ACC112 (cell line): ENCODE results near the gene TEKTIP1.
"Not testable (repeated sequence)": the region's sequence is repeated elsewhere in the genome, so short reads cannot be mapped to it uniquely, and the experiment has no call there.

Experiments used
- H2AFZ ChIP-seq: fragments of 200-600 bp; sonication (generic); one replicate; pipeline ENCODE4 v1.6.0; 2017; ENCODE audit warnings: antibody characterized with exemption, low read length; ENCODE audit not compliant: unreplicated experiment
- H3K27ac ChIP-seq: fragments of 200-600 bp; sonication (generic); 2 replicates; pipeline ENCODE4 v1.5.1; 2014; ENCODE audit warnings: low read depth, mild to moderate bottlenecking, antibody characterized with exemption, low read length, moderate library complexity
- H3K27me3 ChIP-seq: fragments of 200-600 bp; sonication (generic); 2 replicates; pipeline ENCODE4 v1.6.1; 2014; ENCODE audit warnings: mild to moderate bottlenecking, antibody characterized with exemption, low read length, moderate library complexity, mixed read lengths; ENCODE audit not compliant: insufficient read depth
- H3K36me3 ChIP-seq: fragments of 200-600 bp; sonication (generic); 2 replicates; pipeline ENCODE4 v1.6.1; 2016; ENCODE audit warnings: mild to moderate bottlenecking, antibody characterized with exemption, low read length, moderate library complexity, mixed read lengths; ENCODE audit not compliant: insufficient read depth
- H3K4me1 ChIP-seq: fragments of 200-600 bp; sonication (generic); one replicate; pipeline ENCODE4 v1.6.1; 2016; ENCODE audit warnings: low read length, mixed read lengths; ENCODE audit not compliant: insufficient read depth, unreplicated experiment, control insufficient read depth
- H3K4me3 ChIP-seq: fragments of 200-600 bp; sonication (generic); 2 replicates; pipeline ENCODE4 v1.5.1; 2014; ENCODE audit warnings: mild to moderate bottlenecking, low read depth, low read length
- H3K79me2 ChIP-seq: fragments of 200-600 bp; sonication (generic); one replicate; pipeline ENCODE4 v1.6.0; 2016; ENCODE audit warnings: low read length; ENCODE audit not compliant: control insufficient read depth, unreplicated experiment, insufficient read depth

The TEKTIP1 gene

GRCh38 chr19:3578390-3578789 lies 39.4 kb downstream of the TEKTIP1 start:
- H3K27me3 ChIP-seq: no peaks in the 10 kb centered on the region
- H3K4me3 ChIP-seq: no peak overlapping the region
- no peak overlapping the region for H2AFZ ChIP-seq
- H3K4me1 ChIP-seq: peaks cover 10% of the 10 kb centered on the region
- H3K27ac ChIP-seq: no peak overlapping the region
- no peaks in the 10 kb centered on the region; the same call in 1 of the 2 replicates for H3K36me3 ChIP-seq
- no peaks in the 10 kb centered on the region for H3K79me2 ChIP-seq

- Histone ChIP-seq H3K27me3 (peaks cover 3% of the 10 kb centered on the region; the same call in 1 of the 2 replicates), H3K27ac (peak overlapping the region; percentile 75), H3K36me3 (no peaks in the 10 kb centered on the region), H3K4me3 (no peak overlapping the region), H3K4me1 (peaks cover 10% of the 10 kb centered on the region), H2AFZ (no peak overlapping the region), H3K79me2 (no peaks in the 10 kb centered on the region)
Measured at GRCh38 chr19:3580156-3580934, 41.4 kb downstream of the TEKTIP1 start.

GRCh38 chr19:3581792-3582191 lies 42.8 kb downstream of the TEKTIP1 start:
- not testable (repeated sequence) for H3K36me3 ChIP-seq, H2AFZ ChIP-seq

GRCh38 chr19:3584036-3584802 lies 45.2 kb downstream of the TEKTIP1 start:
- H3K4me3 ChIP-seq, H3K36me3 ChIP-seq, H3K4me1 ChIP-seq: not testable (repeated sequence)

More at GRCh38 chr19:3581792-3582191, 42.8 kb downstream of the TEKTIP1 start:
- not testable (repeated sequence) for H3K27ac ChIP-seq, H3K4me3 ChIP-seq, H3K79me2 ChIP-seq, H3K4me1 ChIP-seq
- H3K27me3 ChIP-seq: peaks cover 10% of the 10 kb centered on the region; the same call in 1 of the 2 replicates

GRCh38 chr19:3585301-3586126 lies 46.5 kb downstream of the TEKTIP1 start, which contains the start of gene GIPC3:
Gene GIPC3 (plus strand): TSS chr19:3585478. CDS start chr19:3585598, 120 bp downstream.
- no peak within 1 kb of the TSS for H3K27ac ChIP-seq
- no peaks in the 10 kb centered on the region for H3K79me2 ChIP-seq
- H3K4me3 ChIP-seq: peak within 1 kb of the TSS; percentile 37; the same call in 1 of the 2 replicates
- H3K4me1 ChIP-seq: peaks cover 3% of the 10 kb centered on the region
- H3K27me3 ChIP-seq: peaks cover 10% of the 10 kb centered on the region; the same call in 1 of the 2 replicates
- H2AFZ ChIP-seq: no peak within 1 kb of the TSS
- no peaks in the 10 kb centered on the region for H3K36me3 ChIP-seq

More at GRCh38 chr19:3584036-3584802, 45.2 kb downstream of the TEKTIP1 start:
- H3K27me3 ChIP-seq: peaks cover 10% of the 10 kb centered on the region; the same call in 1 of the 2 replicates
- not testable (repeated sequence) for H3K79me2 ChIP-seq, H3K27ac ChIP-seq, H2AFZ ChIP-seq

- Histone ChIP-seq H3K4me1 (no peaks in the 10 kb centered on the region), H3K4me3 (peak overlapping the region; percentile 37; the same call in 1 of the 2 replicates), H3K79me2 (no peaks in the 10 kb centered on the region), H3K36me3 (no peaks in the 10 kb centered on the region), H2AFZ (no peak overlapping the region), H3K27me3 (peaks cover 10% of the 10 kb centered on the region; the same call in 1 of the 2 replicates), H3K27ac (no peak overlapping the region)
Measured at GRCh38 chr19:3586127-3586626, 47.2 kb downstream of the TEKTIP1 start.

GRCh38 chr19:3586707-3587346 lies 47.9 kb downstream of the TEKTIP1 start:
- Histone ChIP-seq H3K79me2 (no peaks in the 10 kb centered on the region), H3K36me3 (no peaks in the 10 kb centered on the region), H3K27ac (no peak overlapping the region), H3K4me3 (no peak overlapping the region), H3K4me1 (no peaks in the 10 kb centered on the region), H2AFZ (no peak overlapping the region), H3K27me3 (peaks cover 10% of the 10 kb centered on the region; the same call in 1 of the 2 replicates)

- H3K4me3 ChIP-seq: no peak overlapping the region
- H3K27ac ChIP-seq: no peak overlapping the region
- H2AFZ ChIP-seq: no peak overlapping the region
- no peaks in the 10 kb centered on the region for H3K79me2 ChIP-seq
- H3K27me3 ChIP-seq: peaks cover 10% of the 10 kb centered on the region; the same call in 1 of the 2 replicates
- H3K36me3 ChIP-seq: no peaks in the 10 kb centered on the region
- H3K4me1 ChIP-seq: no peaks in the 10 kb centered on the region
Measured at GRCh38 chr19:3589439-3589838, 50.5 kb downstream of the TEKTIP1 start.

GRCh38 chr19:3589949-3590348 lies 51.0 kb downstream of the TEKTIP1 start:
- Histone ChIP-seq H3K4me1 (no peaks in the 10 kb centered on the region), H3K79me2 (no peaks in the 10 kb centered on the region), H3K4me3 (no peak overlapping the region), H3K27me3 (peaks cover 10% of the 10 kb centered on the region; the same call in 1 of the 2 replicates), H2AFZ (no peak overlapping the region), H3K36me3 (no peaks in the 10 kb centered on the region), H3K27ac (no peak overlapping the region)
